MG63 (cell line): ENCODE measurements around the gene CIAO1. TPM values are rescaled to one million over a fixed set of nuclear protein-coding genes. Genes with fewer than 3 reads are reported as not detected.
"Not testable (repeated sequence)": the region's sequence is repeated elsewhere in the genome, so short reads cannot be mapped to it uniquely, and the experiment has no call there.

Experiments used
- DNase-seq: peaks from one replicate; pipeline ENCODE4 v3.0.0-alpha.2; 2020
- H3K27me3 ChIP-seq: fragments of 250-450 bp; sonication (Bioruptor Pico); 2 replicates; pipeline ENCODE4 v1.5.1; 2020; ENCODE audit warnings: mild to moderate bottlenecking, moderate library complexity
- H3K36me3 ChIP-seq: fragments of 250-450 bp; sonication (Bioruptor Pico); 2 replicates; pipeline ENCODE4 v1.5.1; 2020; ENCODE audit warnings: mild to moderate bottlenecking, moderate library complexity
- H3K4me3 ChIP-seq: fragments of 250-450 bp; sonication (Bioruptor Pico); 2 replicates; pipeline ENCODE4 v1.5.1; 2020; ENCODE audit warnings: mild to moderate bottlenecking, moderate library complexity
- H3K9me3 ChIP-seq: fragments of 250-450 bp; sonication (Bioruptor Pico); 2 replicates; pipeline ENCODE4 v1.5.1; 2020; ENCODE audit warnings: mild to moderate bottlenecking, moderate library complexity
- total RNA-seq: library from RNA; depleted of rRNA; stranded (reverse); fragments of >200 nt; shearing (Covaris generic); gene quantifications from 2 replicates; pipeline ENCODE4 v1.2.3, GENCODE V29; 2014; ENCODE audit warnings: low replicate concordance

CIAO1 gene
- total RNA-seq, 1 experiment from 2014 or later = 103 TPM

DNA sequence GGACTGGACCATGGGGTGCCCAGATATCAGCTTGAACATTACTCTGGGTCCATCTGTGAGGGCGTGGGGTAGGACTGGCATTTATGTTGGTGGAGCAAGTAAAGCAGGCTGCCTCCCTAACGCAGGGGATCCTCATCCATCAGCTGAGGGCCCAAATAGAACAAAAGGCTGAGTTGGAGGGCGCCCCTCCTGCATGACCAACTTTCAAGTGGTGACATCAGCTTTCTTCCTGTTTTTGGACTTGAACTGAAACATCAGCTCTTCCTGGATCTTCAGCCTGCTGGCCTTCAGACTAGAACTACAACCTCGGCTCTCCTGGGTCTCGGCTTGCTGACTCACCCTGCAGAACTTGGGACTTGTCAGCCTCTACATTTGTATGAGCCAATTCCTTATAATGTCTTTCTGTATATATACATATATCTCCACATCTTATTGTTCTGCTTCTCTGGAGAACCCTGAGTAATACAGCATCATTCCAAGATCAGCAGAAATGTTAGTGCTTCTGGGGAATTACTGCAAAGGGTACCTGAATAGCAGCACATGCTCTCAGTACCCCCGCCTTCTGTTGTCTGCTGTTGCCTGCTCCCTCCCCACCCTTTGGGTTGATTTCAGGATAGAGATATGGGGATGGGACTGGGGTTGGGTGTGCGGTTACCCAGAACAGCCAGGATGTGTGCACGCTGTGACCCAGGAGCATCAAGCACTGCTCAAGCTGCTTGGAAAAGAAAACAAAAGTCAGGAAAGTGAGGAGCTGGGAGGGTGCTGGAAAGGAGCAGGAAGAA lies 20.2 kb upstream of the CIAO1 start:
- DNase-seq = peak; percentile 49
- no peaks in the 10 kb centered on the region for H3K27me3 ChIP-seq
- peaks cover 2% of the 10 kb centered on the region; the same call in 1 of the 2 replicates for H3K9me3 ChIP-seq
- no peak overlapping the region for H3K4me3 ChIP-seq
- peaks cover 3% of the 10 kb centered on the region; the same call in 1 of the 2 replicates for H3K36me3 ChIP-seq

DNA sequence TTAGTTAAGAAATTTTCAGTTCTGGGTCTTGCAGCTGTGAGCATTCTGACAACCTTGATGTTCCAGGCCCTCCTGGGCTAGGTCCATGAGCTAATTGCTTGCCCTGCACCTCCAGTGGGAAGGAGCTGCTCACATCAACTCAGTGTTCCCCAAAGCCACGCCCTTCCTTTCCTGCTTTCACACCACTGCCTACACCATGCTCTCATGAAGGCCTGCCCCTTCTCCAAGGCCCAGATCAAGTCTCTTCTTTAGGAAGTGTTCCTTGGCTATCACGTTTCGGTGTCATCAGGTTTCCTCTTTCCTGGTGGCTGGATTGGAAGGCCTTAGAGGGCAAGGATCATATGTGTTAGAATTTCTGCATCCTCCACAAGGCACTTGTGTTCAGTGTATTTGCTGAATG lies 19.0 kb upstream of the CIAO1 start:
- Histone ChIP-seq H3K36me3 (peaks cover 6% of the 10 kb centered on the region), H3K27me3 (no peaks in the 10 kb centered on the region), H3K4me3 (no peak overlapping the region), H3K9me3 (peaks cover 2% of the 10 kb centered on the region; the same call in 1 of the 2 replicates)
- no peak for DNase-seq

- Histone ChIP-seq H3K4me3 (no peak overlapping the region), H3K27me3 (no peaks in the 10 kb centered on the region), H3K36me3 (peaks cover 12% of the 10 kb centered on the region), H3K9me3 (peaks cover 2% of the 10 kb centered on the region; the same call in 1 of the 2 replicates)
- no peak for DNase-seq
Measured at GRCh38 chr2:96247896-96248295, 18.1 kb upstream of the CIAO1 start.

- Histone ChIP-seq H3K27me3 (no peaks in the 10 kb centered on the region), H3K9me3 (peaks cover 2% of the 10 kb centered on the region; the same call in 1 of the 2 replicates), H3K4me3 (no peak overlapping the region), H3K36me3 (peaks cover 17% of the 10 kb centered on the region)
- no peak for DNase-seq
Measured at GRCh38 chr2:96248624-96249023, 17.4 kb upstream of the CIAO1 start.

- Histone ChIP-seq H3K27me3 (no peaks in the 10 kb centered on the region), H3K9me3 (peaks cover 2% of the 10 kb centered on the region; the same call in 1 of the 2 replicates), H3K36me3 (peaks cover 25% of the 10 kb centered on the region), H3K4me3 (no peak overlapping the region)
- DNase-seq = no peak
Measured at GRCh38 chr2:96249654-96250053, 16.4 kb upstream of the CIAO1 start.

DNA sequence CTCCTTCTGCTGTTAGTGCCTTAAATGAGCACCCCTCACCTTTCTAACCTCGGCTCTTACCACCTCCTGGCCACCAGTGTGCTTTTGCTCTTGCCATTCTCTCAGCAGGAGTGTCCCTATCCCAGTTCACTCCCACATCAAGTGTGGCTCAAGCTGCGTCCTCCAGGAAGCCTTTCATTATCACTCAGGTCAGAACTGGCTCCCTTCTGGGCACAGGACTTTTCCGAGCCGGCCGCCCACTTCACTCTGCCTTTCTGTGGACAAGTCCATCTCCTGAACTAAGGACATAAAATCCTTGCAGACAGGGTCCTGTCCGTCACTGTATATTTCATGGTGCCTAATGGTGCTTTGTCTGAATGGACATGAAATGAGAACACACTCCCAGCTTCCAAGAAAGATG lies 15.8 kb upstream of the CIAO1 start:
- DNase-seq = no peak
- Histone ChIP-seq H3K27me3 (no peaks in the 10 kb centered on the region), H3K9me3 (peaks cover 2% of the 10 kb centered on the region; the same call in 1 of the 2 replicates), H3K4me3 (no peak overlapping the region), H3K36me3 (peaks cover 31% of the 10 kb centered on the region)

DNA sequence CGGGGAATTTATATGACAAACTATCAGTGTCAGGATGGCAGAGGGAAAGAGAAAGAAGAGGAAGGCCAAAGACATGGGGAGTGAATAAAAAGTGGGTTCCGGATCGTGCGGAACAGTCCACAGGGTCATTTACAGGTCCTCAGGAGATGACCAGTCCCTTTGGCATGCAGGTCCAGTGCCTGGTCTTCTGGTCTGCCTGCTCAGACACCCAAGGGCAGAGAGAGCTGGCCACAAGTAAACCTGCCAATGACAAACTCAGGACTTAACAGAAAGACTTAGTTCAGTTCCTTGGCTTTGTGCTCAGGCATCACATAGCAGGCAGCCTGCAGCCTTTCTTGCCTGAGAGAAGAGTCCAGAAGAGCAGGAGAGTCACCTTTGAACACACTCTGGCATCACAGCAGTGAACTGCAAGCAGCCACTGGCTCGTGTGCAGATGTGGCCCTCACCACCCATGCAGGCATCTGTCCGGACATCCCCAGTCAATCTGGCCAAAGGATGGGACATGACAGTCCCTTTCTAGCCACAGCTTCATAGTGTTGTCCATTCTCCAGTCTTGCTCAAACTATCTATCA lies 14.2 kb upstream of the CIAO1 start:
- no peaks in the 10 kb centered on the region for H3K9me3 ChIP-seq
- no peak overlapping the region for H3K4me3 ChIP-seq
- H3K27me3 ChIP-seq = no peaks in the 10 kb centered on the region
- peak; percentile 89 for DNase-seq
- peaks cover 37% of the 10 kb centered on the region for H3K36me3 ChIP-seq

DNA sequence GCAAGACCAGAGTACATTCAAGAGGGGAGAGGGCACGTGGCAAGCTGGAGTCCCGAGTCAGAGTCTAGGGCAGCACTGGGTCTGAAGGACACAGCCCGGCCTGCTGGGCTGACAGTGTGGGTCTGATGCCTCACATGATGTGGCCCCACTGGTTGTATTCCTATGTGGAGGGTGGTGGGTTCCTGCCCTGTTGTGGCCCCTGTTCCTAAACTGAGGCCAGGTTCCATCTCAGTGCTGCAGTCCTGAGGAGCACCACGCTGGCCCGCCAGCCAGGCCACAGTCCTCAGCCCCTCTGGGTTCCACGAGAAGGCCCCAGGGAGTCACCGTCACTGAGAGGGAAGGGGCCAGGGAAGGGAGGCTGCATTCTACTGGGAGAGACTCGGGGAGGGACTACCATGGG lies 13.5 kb upstream of the CIAO1 start:
- Histone ChIP-seq H3K36me3 (peaks cover 37% of the 10 kb centered on the region), H3K9me3 (no peaks in the 10 kb centered on the region), H3K27me3 (no peaks in the 10 kb centered on the region), H3K4me3 (no peak overlapping the region)
- DNase-seq = no peak

- Histone ChIP-seq H3K27me3 (no peaks in the 10 kb centered on the region), H3K4me3 (no peak overlapping the region), H3K9me3 (no peaks in the 10 kb centered on the region), H3K36me3 (peaks cover 37% of the 10 kb centered on the region)
- DNase-seq = no peak
Measured at GRCh38 chr2:96253006-96253405, 13.0 kb upstream of the CIAO1 start.

GRCh38 chr2:96254571-96254970 lies 11.5 kb upstream of the CIAO1 start:
- DNase-seq = no peak
- Histone ChIP-seq H3K36me3 (peaks cover 41% of the 10 kb centered on the region), H3K27me3 (no peaks in the 10 kb centered on the region), H3K4me3 (no peak overlapping the region), H3K9me3 (no peaks in the 10 kb centered on the region)

- H3K36me3 ChIP-seq = peaks cover 45% of the 10 kb centered on the region
- no peaks in the 10 kb centered on the region for H3K27me3 ChIP-seq
- H3K9me3 ChIP-seq = no peaks in the 10 kb centered on the region
- H3K4me3 ChIP-seq = no peak overlapping the region
- DNase-seq = no peak
Measured at GRCh38 chr2:96256611-96257113, 9.4 kb upstream of the CIAO1 start.

- peaks cover 37% of the 10 kb centered on the region for H3K36me3 ChIP-seq
- H3K27me3 ChIP-seq, H3K9me3 ChIP-seq: not testable (repeated sequence)
Measured at GRCh38 chr2:96257744-96258143, 8.3 kb upstream of the CIAO1 start.

GRCh38 chr2:96258166-96259022 lies 7.6 kb upstream of the CIAO1 start:
- DNase-seq = no peak
- H3K27me3 ChIP-seq = no peaks in the 10 kb centered on the region

More at GRCh38 chr2:96257744-96258143, 8.3 kb upstream of the CIAO1 start:
- not testable (repeated sequence) for H3K4me3 ChIP-seq, DNase-seq

DNA sequence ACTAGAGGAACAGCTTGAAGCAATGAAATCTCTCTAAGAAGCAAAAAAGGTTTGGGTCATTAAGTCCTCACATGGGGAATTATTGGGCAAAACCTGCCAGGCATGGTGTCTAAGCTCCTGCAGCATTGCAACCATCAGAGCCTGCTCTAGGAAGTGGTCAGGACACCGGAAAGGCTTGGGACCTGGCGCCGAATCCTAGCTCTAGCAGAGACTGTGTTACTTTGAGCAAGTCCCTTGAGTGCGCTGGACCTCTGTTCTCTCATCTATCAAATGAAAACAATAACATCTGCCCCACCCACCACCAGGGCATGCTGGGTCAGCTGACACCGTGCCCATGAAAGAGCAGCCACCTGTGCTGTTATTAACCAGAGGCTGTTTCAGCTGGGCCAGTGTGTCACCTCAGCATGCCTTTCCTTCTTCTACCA lies 6.5 kb upstream of the CIAO1 start:
- peaks cover 35% of the 10 kb centered on the region for H3K36me3 ChIP-seq
- no peak overlapping the region for H3K4me3 ChIP-seq
- DNase-seq = no peak
- H3K9me3 ChIP-seq = no peaks in the 10 kb centered on the region
- H3K27me3 ChIP-seq = no peaks in the 10 kb centered on the region

More at GRCh38 chr2:96258166-96259022, 7.6 kb upstream of the CIAO1 start:
- Histone ChIP-seq H3K4me3 (no peak overlapping the region), H3K36me3 (peaks cover 34% of the 10 kb centered on the region), H3K9me3 (no peaks in the 10 kb centered on the region)

GRCh38 chr2:96260387-96261260 lies 5.4 kb upstream of the CIAO1 start:
- Histone ChIP-seq H3K9me3 (no peaks in the 10 kb centered on the region), H3K36me3 (peaks cover 29% of the 10 kb centered on the region), H3K27me3 (no peaks in the 10 kb centered on the region), H3K4me3 (no peak overlapping the region)
- peak; percentile 82 for DNase-seq
